Measurements from ENCODE around the gene ATF4. TPM values are rescaled to one million over a fixed set of nuclear protein-coding genes. Genes with fewer than 3 reads are reported as not detected.

ATF4 gene
- total RNA-seq, 1 donor from 2014 or later, result 177 TPM

- DNase-seq (ENCODE audit: low spot score), result no peak
Observed at GRCh38 chr22:39568278-39568981, 48.1 kb downstream of the ATF4 start.

GRCh38 chr22:39569066-39569465 is 48.7 kb downstream of the ATF4 start:
- no peak for DNase-seq (ENCODE audit: low spot score)
- intact Hi-C loops (cut with DNase I), result no loop called here

More at GRCh38 chr22:39568278-39568981, 48.1 kb downstream of the ATF4 start:
- intact Hi-C loops (cut with DNase I), result no loop called here

GRCh38 chr22:39570226-39570625 is 49.9 kb downstream of the ATF4 start:
- intact Hi-C loops (cut with DNase I), result no loop called here
- DNase-seq (ENCODE audit: low spot score), result no peak

- intact Hi-C loops (cut with DNase I), result no loop called here
Observed at GRCh38 chr22:39570665-39571064, 50.3 kb downstream of the ATF4 start, which contains the start of gene CACNA1I. Gene CACNA1I, plus strand, starts transcription at chr22:39570753. Its CDS starts 0 bp downstream, at chr22:39570753.

GRCh38 chr22:39571538-39571937 is 51.2 kb downstream of the ATF4 start:
- intact Hi-C loops (cut with DNase I), result no loop called here
- DNase-seq (ENCODE audit: low spot score), result no peak

More at GRCh38 chr22:39570665-39571064, 50.3 kb downstream of the ATF4 start, which contains the start of gene CACNA1I:
- no peak for DNase-seq (ENCODE audit: low spot score)

Other genes starting within 250 kb of the ATF4 start
- 317 TPM for gene RPL3, start 200.9 kb upstream of the ATF4 start, total RNA-seq
- gene SYNGR1, start 170.6 kb upstream of the ATF4 start, total RNA-seq, result 41.1 TPM
- gene TAB1, start 120.8 kb upstream of the ATF4 start, total RNA-seq, result 20.6 TPM
- gene MGAT3, start 63.5 kb upstream of the ATF4 start, total RNA-seq, result 24.1 TPM
- gene MIEF1, start 18.3 kb upstream of the ATF4 start, total RNA-seq, result 19.4 TPM
- gene RPS19BP1, start 12.2 kb downstream of the ATF4 start, total RNA-seq, result 43.7 TPM
- gene CACNA1I, start 50.2 kb downstream of the ATF4 start, total RNA-seq, result 0.03 TPM